Esophagus muscularis mucosa (tissue), 3 donors: ENCODE data around the gene AZU1.

Source experiments
- POLR2A ChIP-seq: fragments of 450-650 bp; IDR thresholded peaks from one replicate; pipeline ENCODE4 v1.6.1; 2017; ENCODE audit warnings: antibody characterized with exemption, moderate library complexity, mild to moderate bottlenecking, low read depth
- POLR2AphosphoS5 ChIP-seq, 2 donors: sonication (generic); formaldehyde crosslinking; IDR thresholded peaks; one replicate each; pipeline ENCODE4 v1.6.1; 2017; ENCODE audit warnings: antibody characterized with exemption in 2 of 2
- TF ChIP-seq, protein P1 (sequence below), 3 experiments: fragments of 200-600 bp in 2 of 3; fragments of 450-650 bp in 1 of 3; sonication (generic) in 2 of 3; IDR thresholded peaks; one replicate each; pipeline ENCODE4 v1.5.1; 2017 to 2019; ENCODE audit warnings: antibody characterized with exemption in 3 of 3, mild to moderate bottlenecking in 2 of 3, moderate library complexity in 1 of 3

DNA sequence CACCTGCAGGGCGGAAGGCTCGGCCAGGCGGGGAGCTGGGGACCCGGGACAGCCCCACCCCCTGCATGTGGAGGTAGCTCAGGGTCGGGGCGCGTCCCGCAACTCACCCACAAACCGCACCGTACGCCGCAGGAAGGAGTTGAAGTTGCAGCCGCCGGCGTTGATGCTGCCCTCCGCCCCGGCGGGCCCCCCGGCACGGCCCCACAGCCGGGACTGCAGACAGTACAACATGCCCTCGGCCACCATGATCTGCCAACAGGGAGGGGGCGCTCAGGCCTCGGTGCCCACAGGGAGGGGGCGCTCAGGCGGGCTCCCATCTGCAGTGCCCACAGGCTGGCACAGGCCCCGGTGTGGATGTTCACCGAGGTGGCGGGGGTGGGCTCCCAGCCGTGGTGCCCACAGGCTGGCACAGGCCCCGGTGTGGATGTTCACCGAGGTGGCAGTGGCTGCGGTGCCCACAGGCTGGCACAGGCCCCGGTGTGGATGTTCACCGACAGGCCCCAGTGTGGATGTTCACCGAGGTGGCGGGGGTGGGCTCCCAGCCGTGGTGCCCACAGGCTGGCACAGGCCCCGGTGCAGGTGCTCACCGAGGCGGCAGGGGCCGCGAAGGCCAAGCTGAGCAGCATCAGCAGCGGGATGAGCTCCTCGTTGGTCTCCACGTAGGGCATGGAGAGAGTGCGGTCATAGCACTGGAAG lies 12.4 kb upstream of the AZU1 start:
- TF ChIP-seq POLR2A, result no peak
- no peak for TF ChIP-seq POLR2AphosphoS5 (IDR thresholded peaks at IDR 0.05)
- TF ChIP-seq, protein P1, sequence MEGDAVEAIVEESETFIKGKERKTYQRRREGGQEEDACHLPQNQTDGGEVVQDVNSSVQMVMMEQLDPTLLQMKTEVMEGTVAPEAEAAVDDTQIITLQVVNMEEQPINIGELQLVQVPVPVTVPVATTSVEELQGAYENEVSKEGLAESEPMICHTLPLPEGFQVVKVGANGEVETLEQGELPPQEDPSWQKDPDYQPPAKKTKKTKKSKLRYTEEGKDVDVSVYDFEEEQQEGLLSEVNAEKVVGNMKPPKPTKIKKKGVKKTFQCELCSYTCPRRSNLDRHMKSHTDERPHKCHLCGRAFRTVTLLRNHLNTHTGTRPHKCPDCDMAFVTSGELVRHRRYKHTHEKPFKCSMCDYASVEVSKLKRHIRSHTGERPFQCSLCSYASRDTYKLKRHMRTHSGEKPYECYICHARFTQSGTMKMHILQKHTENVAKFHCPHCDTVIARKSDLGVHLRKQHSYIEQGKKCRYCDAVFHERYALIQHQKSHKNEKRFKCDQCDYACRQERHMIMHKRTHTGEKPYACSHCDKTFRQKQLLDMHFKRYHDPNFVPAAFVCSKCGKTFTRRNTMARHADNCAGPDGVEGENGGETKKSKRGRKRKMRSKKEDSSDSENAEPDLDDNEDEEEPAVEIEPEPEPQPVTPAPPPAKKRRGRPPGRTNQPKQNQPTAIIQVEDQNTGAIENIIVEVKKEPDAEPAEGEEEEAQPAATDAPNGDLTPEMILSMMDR (IDR thresholded peaks at IDR 0.05), result no peak
